ENCODE data around the gene FBXL14.

DNA sequence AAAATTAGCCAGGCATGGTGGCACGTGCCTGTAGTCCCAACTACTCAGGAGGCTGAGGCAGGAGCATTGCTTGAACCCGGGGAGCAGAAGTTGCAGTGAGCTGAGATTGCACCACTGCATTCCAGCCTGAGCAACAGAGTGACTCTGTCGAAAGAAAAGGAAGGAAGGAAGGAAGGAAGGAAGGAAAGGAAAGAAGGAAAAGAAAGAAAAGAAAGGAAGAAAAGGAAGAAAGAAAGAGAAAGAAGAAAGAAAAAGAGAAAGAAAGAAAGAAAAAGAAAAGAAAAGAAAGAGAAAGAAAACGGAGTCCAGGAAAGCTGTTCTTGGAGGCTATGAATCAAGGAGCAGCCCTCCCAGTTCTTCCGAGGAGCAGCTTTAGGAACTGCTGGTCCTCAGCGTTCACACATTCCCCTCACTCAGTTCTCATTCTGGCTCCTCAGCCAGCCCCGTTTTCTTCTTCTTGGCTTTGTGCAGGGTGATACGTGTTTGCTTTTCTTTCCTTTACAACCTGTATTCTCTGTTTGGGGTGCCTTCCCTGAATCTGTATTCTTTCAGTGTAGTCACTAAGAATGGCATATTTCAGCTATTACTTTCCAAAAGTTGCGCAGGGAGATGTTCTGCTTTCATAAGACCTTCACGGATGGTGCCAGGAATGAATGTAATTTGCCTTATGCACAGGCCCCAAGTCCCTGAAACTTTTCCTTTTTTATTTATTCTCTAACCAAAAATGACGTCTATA is 12.2 kb downstream of the FBXL14 start:
- TF ChIP-seq, protein P1, sequence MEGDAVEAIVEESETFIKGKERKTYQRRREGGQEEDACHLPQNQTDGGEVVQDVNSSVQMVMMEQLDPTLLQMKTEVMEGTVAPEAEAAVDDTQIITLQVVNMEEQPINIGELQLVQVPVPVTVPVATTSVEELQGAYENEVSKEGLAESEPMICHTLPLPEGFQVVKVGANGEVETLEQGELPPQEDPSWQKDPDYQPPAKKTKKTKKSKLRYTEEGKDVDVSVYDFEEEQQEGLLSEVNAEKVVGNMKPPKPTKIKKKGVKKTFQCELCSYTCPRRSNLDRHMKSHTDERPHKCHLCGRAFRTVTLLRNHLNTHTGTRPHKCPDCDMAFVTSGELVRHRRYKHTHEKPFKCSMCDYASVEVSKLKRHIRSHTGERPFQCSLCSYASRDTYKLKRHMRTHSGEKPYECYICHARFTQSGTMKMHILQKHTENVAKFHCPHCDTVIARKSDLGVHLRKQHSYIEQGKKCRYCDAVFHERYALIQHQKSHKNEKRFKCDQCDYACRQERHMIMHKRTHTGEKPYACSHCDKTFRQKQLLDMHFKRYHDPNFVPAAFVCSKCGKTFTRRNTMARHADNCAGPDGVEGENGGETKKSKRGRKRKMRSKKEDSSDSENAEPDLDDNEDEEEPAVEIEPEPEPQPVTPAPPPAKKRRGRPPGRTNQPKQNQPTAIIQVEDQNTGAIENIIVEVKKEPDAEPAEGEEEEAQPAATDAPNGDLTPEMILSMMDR (IDR thresholded peaks at IDR 0.05; ENCODE audit: low read depth, low read length, missing input control), result no peak
- no peak for TF ChIP-seq GABPA (IDR thresholded peaks at IDR 0.05 in 1 of 2, conservative IDR thresholded peaks at IDR 0.05 in 1 of 2)
- no peak for TF ChIP-seq FOXA1 (IDR thresholded peaks at IDR 0.05)
- no peak for TF ChIP-seq SP1 (IDR thresholded peaks at IDR 0.05)
- no peak for TF ChIP-seq EGR1 (IDR thresholded peaks at IDR 0.05; ENCODE audit: low read depth in 2 of 2)
